Ovary (tissue), 3 donors: ENCODE results near the gene IL9R.

Source experiments
- EP300 ChIP-seq: sonication (generic); formaldehyde crosslinking; IDR thresholded peaks from one replicate; pipeline ENCODE4 v1.6.1; 2017; ENCODE audit warnings: antibody characterized with exemption
- TF ChIP-seq, protein P1 (sequence below), 3 donors: fragments of 450-650 bp in 2 of 3; fragments of 200-600 bp in 1 of 3; IDR thresholded peaks; one replicate each; pipeline versions ENCODE4 v1.5.1 to v1.8.0; 2016 to 2022; ENCODE audit warnings: antibody characterized with exemption in 3 of 3, mild to moderate bottlenecking in 1 of 3
- donor health status: DM: no; HTN: no; CAD: no.

DNA sequence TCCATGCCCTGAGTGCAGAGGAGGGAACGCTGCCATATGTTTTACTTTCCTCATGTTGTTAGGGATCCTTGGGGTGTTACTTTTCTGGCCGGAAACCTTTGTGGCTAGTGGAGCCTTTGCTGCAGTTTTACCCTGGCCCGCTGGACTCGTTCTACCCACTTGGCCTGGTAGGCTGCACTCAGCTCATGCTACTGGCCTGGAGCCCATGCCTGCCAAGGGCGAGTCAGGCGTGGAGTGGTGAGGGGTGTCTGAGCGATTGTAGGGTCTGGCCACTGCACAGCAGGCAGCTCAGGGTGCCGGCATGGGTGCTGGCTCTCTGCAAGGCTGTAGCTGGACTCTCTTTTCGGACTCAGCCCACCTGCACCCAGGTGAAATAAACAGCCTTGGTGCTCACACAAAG is 41.4 kb upstream of the IL9R start:
- TF ChIP-seq EP300 = no peak
- TF ChIP-seq, protein P1, sequence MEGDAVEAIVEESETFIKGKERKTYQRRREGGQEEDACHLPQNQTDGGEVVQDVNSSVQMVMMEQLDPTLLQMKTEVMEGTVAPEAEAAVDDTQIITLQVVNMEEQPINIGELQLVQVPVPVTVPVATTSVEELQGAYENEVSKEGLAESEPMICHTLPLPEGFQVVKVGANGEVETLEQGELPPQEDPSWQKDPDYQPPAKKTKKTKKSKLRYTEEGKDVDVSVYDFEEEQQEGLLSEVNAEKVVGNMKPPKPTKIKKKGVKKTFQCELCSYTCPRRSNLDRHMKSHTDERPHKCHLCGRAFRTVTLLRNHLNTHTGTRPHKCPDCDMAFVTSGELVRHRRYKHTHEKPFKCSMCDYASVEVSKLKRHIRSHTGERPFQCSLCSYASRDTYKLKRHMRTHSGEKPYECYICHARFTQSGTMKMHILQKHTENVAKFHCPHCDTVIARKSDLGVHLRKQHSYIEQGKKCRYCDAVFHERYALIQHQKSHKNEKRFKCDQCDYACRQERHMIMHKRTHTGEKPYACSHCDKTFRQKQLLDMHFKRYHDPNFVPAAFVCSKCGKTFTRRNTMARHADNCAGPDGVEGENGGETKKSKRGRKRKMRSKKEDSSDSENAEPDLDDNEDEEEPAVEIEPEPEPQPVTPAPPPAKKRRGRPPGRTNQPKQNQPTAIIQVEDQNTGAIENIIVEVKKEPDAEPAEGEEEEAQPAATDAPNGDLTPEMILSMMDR (IDR thresholded peaks at IDR 0.05) = no peak
